Mucosa of rectum (tissue), 2 donors: ENCODE data around the gene MCMBP.

Source experiments
- H3K27ac ChIP-seq, 2 donors: one replicate each; pipeline ENCODE4 v1.7.0; 2013; ENCODE audit warnings: inconsistent platforms in 2 of 2, low read depth in 2 of 2, low read length in 2 of 2
- H3K27me3 ChIP-seq, 2 donors: one replicate each; pipeline ENCODE4 v1.7.0; 2013; ENCODE audit warnings: low read length in 2 of 2; ENCODE audit not compliant: control insufficient read depth in 2 of 2, insufficient read depth in 2 of 2
- H3K36me3 ChIP-seq, 2 donors: one replicate each; pipeline ENCODE4 v1.7.0; 2013; ENCODE audit warnings: low read length in 2 of 2; ENCODE audit not compliant: control insufficient read depth in 2 of 2, insufficient read depth in 2 of 2
- H3K4me1 ChIP-seq, 2 donors: one replicate each; pipeline ENCODE4 v1.7.0; 2013; ENCODE audit warnings: low read length in 2 of 2, mild to moderate bottlenecking in 1 of 2; ENCODE audit not compliant: control insufficient read depth in 2 of 2, insufficient read depth in 2 of 2
- H3K4me3 ChIP-seq, 2 donors: one replicate each; pipeline ENCODE4 v1.7.0; 2013; ENCODE audit warnings: low read length in 2 of 2
- H3K9ac ChIP-seq, 2 donors: one replicate each; pipeline ENCODE4 v1.7.0; 2013; ENCODE audit warnings: low read length in 2 of 2, low read depth in 1 of 2, mild to moderate bottlenecking in 1 of 2
- H3K9me3 ChIP-seq, 2 donors: one replicate each; pipeline ENCODE4 v1.7.0; 2013; ENCODE audit warnings: low read length in 2 of 2; ENCODE audit not compliant: control insufficient read depth in 2 of 2
- donor health status: healthy.
- donor health status: Normal muscosa, but diverticular disease.

The MCMBP gene

GRCh38 chr10:119862524-119862923 lies 10.1 kb downstream of the MCMBP start:
- Histone ChIP-seq H3K4me1 (no peaks in the 10 kb centered on the region), H3K9ac (no peak overlapping the region), H3K9me3 (no peaks in the 10 kb centered on the region), H3K36me3 (peaks cover 3 to 7% of the 10 kb centered on the region in 2 donors), H3K27me3 (no peaks in the 10 kb centered on the region), H3K27ac (no peak overlapping the region), H3K4me3 (no peak overlapping the region)

GRCh38 chr10:119860866-119861607 lies 11.6 kb downstream of the MCMBP start:
- H3K9ac ChIP-seq, result no peak overlapping the region
- no peaks in the 10 kb centered on the region for H3K27me3 ChIP-seq
- H3K4me3 ChIP-seq, result no peak overlapping the region
- H3K27ac ChIP-seq, result no peak overlapping the region
- H3K9me3 ChIP-seq, result no peaks in the 10 kb centered on the region
- no peaks in the 10 kb centered on the region for H3K4me1 ChIP-seq
- peaks cover 8 to 9% of the 10 kb centered on the region in 2 donors for H3K36me3 ChIP-seq

GRCh38 chr10:119859420-119860258 lies 13.0 kb downstream of the MCMBP start:
- Histone ChIP-seq H3K4me3 (no peak overlapping the region), H3K27ac (no peak overlapping the region), H3K36me3 (peaks cover 10 to 12% of the 10 kb centered on the region in 2 donors), H3K27me3 (no peaks in the 10 kb centered on the region), H3K9ac (no peak overlapping the region), H3K9me3 (no peaks in the 10 kb centered on the region), H3K4me1 (no peaks in the 10 kb centered on the region)

DNA sequence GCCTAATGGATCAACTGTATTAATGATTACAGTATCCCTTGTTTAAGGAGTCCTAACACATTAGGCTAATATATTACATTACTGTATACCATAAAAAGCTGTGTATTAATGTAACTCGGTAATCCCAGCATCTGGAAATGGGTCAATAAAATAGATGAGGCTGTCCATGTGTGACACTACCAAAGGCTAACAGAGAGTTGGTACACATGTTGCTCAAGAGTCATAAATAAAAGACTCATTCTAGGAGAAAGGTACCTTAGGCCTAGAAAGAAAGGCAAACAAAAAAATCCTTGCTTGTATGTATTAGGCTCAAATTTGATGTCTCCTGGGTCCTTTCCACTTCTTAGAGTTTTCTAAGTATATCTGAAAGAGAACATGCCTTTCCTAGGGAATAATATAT lies 14.6 kb downstream of the MCMBP start:
- H3K4me1 ChIP-seq, result no peaks in the 10 kb centered on the region
- H3K9me3 ChIP-seq, result no peaks in the 10 kb centered on the region
- H3K36me3 ChIP-seq, result peaks cover 10 to 23% of the 10 kb centered on the region in 2 donors
- H3K27ac ChIP-seq, result no peak overlapping the region
- no peak overlapping the region for H3K4me3 ChIP-seq
- no peak overlapping the region for H3K9ac ChIP-seq
- H3K27me3 ChIP-seq, result no peaks in the 10 kb centered on the region

GRCh38 chr10:119853574-119853973 lies 19.1 kb downstream of the MCMBP start:
- no peak overlapping the region for H3K9ac ChIP-seq
- no peaks in the 10 kb centered on the region for H3K27me3 ChIP-seq
- H3K9me3 ChIP-seq, result no peaks in the 10 kb centered on the region
- no peaks in the 10 kb centered on the region for H3K4me1 ChIP-seq
- peaks cover 23 to 43% of the 10 kb centered on the region in 2 donors for H3K36me3 ChIP-seq
- no peak overlapping the region for H3K4me3 ChIP-seq
- no peak overlapping the region for H3K27ac ChIP-seq

- Histone ChIP-seq H3K9ac (no peak overlapping the region), H3K4me1 (no peaks in the 10 kb centered on the region), H3K4me3 (no peak overlapping the region), H3K9me3 (no peaks in the 10 kb centered on the region), H3K27ac (no peak overlapping the region), H3K36me3 (peaks cover 19 to 39% of the 10 kb centered on the region in 2 donors), H3K27me3 (no peaks in the 10 kb centered on the region)
These were observed 19.8 kb downstream of the MCMBP start for GRCh38 chr10:119852822-119853221.

GRCh38 chr10:119852277-119852676 lies 20.4 kb downstream of the MCMBP start:
- Histone ChIP-seq H3K9me3 (no peaks in the 10 kb centered on the region), H3K9ac (no peak overlapping the region), H3K27me3 (no peaks in the 10 kb centered on the region), H3K36me3 (peaks cover 17 to 45% of the 10 kb centered on the region in 2 donors), H3K4me3 (no peak overlapping the region), H3K27ac (no peak overlapping the region), H3K4me1 (no peaks in the 10 kb centered on the region)

DNA sequence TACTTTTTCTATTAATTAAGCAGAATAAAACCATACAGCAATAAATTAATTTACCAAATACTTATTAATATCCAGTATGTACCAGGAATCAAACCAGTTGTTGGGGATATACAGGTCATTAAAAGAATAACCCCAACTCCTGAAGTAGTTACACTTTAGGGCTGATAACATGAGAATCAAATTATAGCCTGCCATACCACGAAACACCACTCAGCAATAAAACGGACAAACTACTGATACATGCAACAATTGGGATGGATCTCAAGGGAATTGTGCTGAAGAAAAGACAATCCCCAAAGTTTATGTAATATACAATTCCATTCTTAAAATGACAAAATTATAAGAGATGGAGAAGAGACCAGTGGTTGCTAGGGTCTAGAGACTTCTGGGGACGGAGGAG lies 22.7 kb downstream of the MCMBP start:
- H3K4me1 ChIP-seq, result no peaks in the 10 kb centered on the region
- no peak overlapping the region for H3K27ac ChIP-seq
- peaks cover 31 to 56% of the 10 kb centered on the region in 2 donors for H3K36me3 ChIP-seq
- H3K9ac ChIP-seq, result no peak overlapping the region
- no peak overlapping the region for H3K4me3 ChIP-seq
- H3K27me3 ChIP-seq, result no peaks in the 10 kb centered on the region
- no peaks in the 10 kb centered on the region for H3K9me3 ChIP-seq

GRCh38 chr10:119849031-119849789 lies 23.4 kb downstream of the MCMBP start:
- Histone ChIP-seq H3K27ac (no peak overlapping the region), H3K9me3 (no peaks in the 10 kb centered on the region), H3K4me3 (no peak overlapping the region), H3K9ac (no peak overlapping the region), H3K27me3 (no peaks in the 10 kb centered on the region), H3K4me1 (no peaks in the 10 kb centered on the region), H3K36me3 (peaks cover 38 to 64% of the 10 kb centered on the region in 2 donors)

GRCh38 chr10:119845656-119846055 lies 27.0 kb downstream of the MCMBP start:
- Histone ChIP-seq H3K9ac (no peak overlapping the region), H3K4me3 (no peak overlapping the region), H3K36me3 (peaks cover 66 to 68% of the 10 kb centered on the region in 2 donors), H3K4me1 (no peaks in the 10 kb centered on the region), H3K27ac (no peak overlapping the region), H3K27me3 (no peaks in the 10 kb centered on the region), H3K9me3 (no peaks in the 10 kb centered on the region)
